GM23338 (cell line): ENCODE results near the gene CBFA2T3. TPM values are rescaled to one million over a fixed set of nuclear protein-coding genes. Genes with fewer than 3 reads are reported as not detected.

Source experiments
- ATAC-seq: fragments of 200-7000 bp; cut with Tn5 transposase; 3 replicates; pipeline ENCODE4 v1.9.1; 2020
- DNase-seq: peaks from one replicate; pipeline ENCODE4 v3.0.0-alpha.2; 2015; ENCODE audit warnings: low spot score
- H2AFZ ChIP-seq: fragments of 200-600 bp; sonication (generic); 2 replicates; pipeline ENCODE4 v1.8.0; 2016; ENCODE audit warnings: antibody characterized with exemption, mild to moderate bottlenecking, moderate library complexity
- H3F3A ChIP-seq: fragments of 200-600 bp; sonication (generic); replicated peaks from 2 replicates; pipeline ENCODE4 v1.8.0; 2017; ENCODE audit warnings: antibody characterized with exemption, mixed run types, low read depth
- H3K27ac ChIP-seq: fragments of 200-600 bp; sonication (generic); 2 replicates; pipeline ENCODE4 v1.6.1; 2016; ENCODE audit warnings: low read depth
- H3K27me3 ChIP-seq: fragments of 200-600 bp; sonication (generic); 2 replicates; pipeline ENCODE4 v1.8.0; 2016; ENCODE audit warnings: mild to moderate bottlenecking, mixed run types, moderate library complexity; ENCODE audit not compliant: insufficient read depth
- H3K36me3 ChIP-seq: fragments of 200-600 bp; sonication (generic); 2 replicates; pipeline ENCODE4 v1.8.0; 2016; ENCODE audit warnings: mild to moderate bottlenecking; ENCODE audit not compliant: insufficient read depth
- H3K4me1 ChIP-seq: fragments of 200-600 bp; sonication (generic); 2 replicates; pipeline ENCODE4 v1.8.0; 2016; ENCODE audit warnings: mild to moderate bottlenecking, moderate library complexity; ENCODE audit not compliant: insufficient read depth
- H3K4me2 ChIP-seq: fragments of 200-600 bp; sonication (generic); 2 replicates; pipeline ENCODE4 v1.7.1; 2017; ENCODE audit warnings: mixed run types
- H3K4me3 ChIP-seq: fragments of 200-600 bp; sonication (generic); 2 replicates; pipeline ENCODE4 v1.6.1; 2016; ENCODE audit warnings: mixed run types
- H3K79me2 ChIP-seq: fragments of 200-600 bp; sonication (generic); replicated peaks from 2 replicates; pipeline ENCODE4 v1.8.0; 2017; ENCODE audit warnings: mild to moderate bottlenecking; ENCODE audit not compliant: insufficient read depth
- H3K9me2 ChIP-seq: fragments of 200-600 bp; sonication (generic); 2 replicates; pipeline ENCODE4 v1.8.0; 2017; ENCODE audit not compliant: insufficient read depth
- H4K20me1 ChIP-seq: fragments of 200-600 bp; sonication (generic); replicated peaks from 2 replicates; pipeline ENCODE4 v1.8.0; 2017; ENCODE audit warnings: mild to moderate bottlenecking; ENCODE audit not compliant: insufficient read depth
- H3K27ac Mint-ChIP-seq: 2 replicates; pipeline ENCODE4 v1.8.0; 2020; ENCODE audit warnings: inconsistent platforms, mild to moderate bottlenecking, moderate library complexity, mixed read lengths
- H3K27me3 Mint-ChIP-seq: 3 replicates; pipeline ENCODE4 v1.8.0; 2022; ENCODE audit warnings: low read depth, mild to moderate bottlenecking, moderate library complexity, mixed read lengths, inconsistent platforms; ENCODE audit not compliant: insufficient read depth, poor library complexity
- H3K36me3 Mint-ChIP-seq: 3 replicates; pipeline ENCODE4 v1.8.0; 2021; ENCODE audit warnings: low read depth, mild to moderate bottlenecking, inconsistent platforms, moderate library complexity, mixed read lengths
- H3K4me1 Mint-ChIP-seq: 3 replicates; pipeline ENCODE4 v1.8.0; 2020; ENCODE audit warnings: mild to moderate bottlenecking, inconsistent platforms, mixed read lengths
- H3K4me3 Mint-ChIP-seq: 3 replicates; pipeline ENCODE4 v1.8.0; 2021; ENCODE audit warnings: moderate library complexity, mild to moderate bottlenecking, inconsistent platforms, mixed read lengths
- H3K9me3 Mint-ChIP-seq: 3 replicates; pipeline ENCODE4 v1.8.0; 2020; ENCODE audit warnings: moderate library complexity, mild to moderate bottlenecking, inconsistent platforms, mixed read lengths
- CREB1 ChIP-seq: fragments of 250-450 bp; sonication (Bioruptor Pico); IDR thresholded peaks from 2 replicates; pipeline ENCODE4 v1.5.0; 2020; ENCODE audit warnings: low read depth, mild to moderate bottlenecking, moderate library complexity
- EZH2 ChIP-seq: fragments of 200-600 bp; sonication (generic); IDR thresholded peaks from one replicate; pipeline ENCODE4 v1.8.0; 2017; ENCODE audit warnings: antibody characterized with exemption, mild to moderate bottlenecking, low read depth; ENCODE audit not compliant: unreplicated experiment
- EZH2phosphoT487 ChIP-seq: fragments of 200-600 bp; sonication (generic); IDR thresholded peaks from one replicate; pipeline ENCODE4 v1.8.1; 2018; ENCODE audit warnings: antibody characterized with exemption; ENCODE audit not compliant: unreplicated experiment
- JUNB ChIP-seq: IDR thresholded peaks from one replicate; pipeline ENCODE4 v1.6.1; 2016; ENCODE audit warnings: antibody characterized with exemption; ENCODE audit not compliant: unreplicated experiment
- NANOG ChIP-seq: IDR thresholded peaks from 2 replicates; pipeline ENCODE4 v1.6.1; 2016; ENCODE audit warnings: antibody characterized with exemption, borderline replicate concordance
- POLR2AphosphoS5 ChIP-seq: IDR thresholded peaks from 2 replicates; pipeline ENCODE4 v1.6.1; 2016; ENCODE audit warnings: antibody characterized with exemption, low read depth
- ZNF114 ChIP-seq: fragments of 250-450 bp; sonication (Bioruptor Pico); IDR thresholded peaks from 2 replicates; pipeline ENCODE4 v1.5.0; 2020; ENCODE audit warnings: mild to moderate bottlenecking, moderate library complexity
- ZNF331 ChIP-seq: fragments of 250-450 bp; sonication (Bioruptor Pico); IDR thresholded peaks from 2 replicates; pipeline ENCODE4 v1.5.0; 2020; ENCODE audit warnings: low read depth, mild to moderate bottlenecking, moderate library complexity
- polyA plus RNA-seq: library from polyadenylated mRNA; unstranded; fragments of >200 nt; fragmentation: Nextera tagmentation; extraction: Ambion mirVana; gene quantifications from 2 replicates; pipeline ENCODE4 v1.2.1, GENCODE V29; 2016
- total RNA-seq: library from RNA; depleted of rRNA; stranded (reverse); fragments of >200 nt; shearing (Covaris generic); gene quantifications from 2 replicates; pipeline ENCODE4 v1.2.3, GENCODE V29; 2014
- TF ChIP-seq, protein P1 (sequence below): IDR thresholded peaks from 2 replicates; pipeline ENCODE4 v1.6.1; 2016; ENCODE audit warnings: antibody characterized with exemption
- TF ChIP-seq, protein P2 (sequence below), 2 experiments: fragments of 200-600 bp in 1 of 2; sonication (generic) in 1 of 2; conservative IDR thresholded peaks; 2 replicates each; pipeline versions ENCODE4 v1.5.1 to v1.6.1; 2016 to 2017; ENCODE audit warnings: antibody characterized with exemption in 2 of 2, low read depth in 2 of 2, mild to moderate bottlenecking in 2 of 2, moderate library complexity in 1 of 2
- TF ChIP-seq, protein P3 (sequence below): fragments of 250-450 bp; sonication (Bioruptor Pico); IDR thresholded peaks from 2 replicates; pipeline ENCODE4 v1.5.0; 2020; ENCODE audit warnings: mild to moderate bottlenecking, moderate library complexity

Gene CBFA2T3
- total and polyA plus RNA-seq, 2 experiments from 2014 or later: 0.87 to 1.5 TPM

DNA sequence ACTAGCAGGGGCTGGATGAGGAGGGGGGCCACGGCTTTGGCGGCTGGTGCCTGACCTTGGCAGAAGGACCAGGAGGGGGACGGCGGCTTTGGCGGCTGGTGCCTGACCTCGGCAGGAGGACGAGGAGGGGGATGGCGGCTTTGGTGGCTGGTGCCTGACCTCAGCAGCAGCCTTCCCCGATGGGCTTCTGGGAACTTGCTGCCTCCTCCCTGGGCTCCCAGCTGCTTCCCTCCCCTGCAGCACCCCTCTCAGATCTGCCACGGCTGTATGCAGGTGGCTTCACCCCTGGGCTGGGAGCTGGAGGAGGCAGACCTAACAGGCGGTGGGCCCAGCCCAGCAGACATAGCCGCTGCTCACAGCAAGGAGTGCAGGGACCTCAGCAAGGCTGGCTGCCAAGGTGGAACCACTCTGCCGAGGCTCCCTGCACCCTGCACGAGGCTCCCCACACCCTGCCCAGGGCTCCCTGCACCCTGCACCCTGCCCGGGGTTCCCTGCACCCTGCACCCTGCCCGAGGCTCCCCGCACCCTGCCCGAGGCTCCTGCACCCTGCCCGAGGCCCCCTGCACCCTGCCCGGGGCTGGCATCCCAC, 38.4 kb upstream of the CBFA2T3 start (continued):
- TF ChIP-seq, protein P1, sequence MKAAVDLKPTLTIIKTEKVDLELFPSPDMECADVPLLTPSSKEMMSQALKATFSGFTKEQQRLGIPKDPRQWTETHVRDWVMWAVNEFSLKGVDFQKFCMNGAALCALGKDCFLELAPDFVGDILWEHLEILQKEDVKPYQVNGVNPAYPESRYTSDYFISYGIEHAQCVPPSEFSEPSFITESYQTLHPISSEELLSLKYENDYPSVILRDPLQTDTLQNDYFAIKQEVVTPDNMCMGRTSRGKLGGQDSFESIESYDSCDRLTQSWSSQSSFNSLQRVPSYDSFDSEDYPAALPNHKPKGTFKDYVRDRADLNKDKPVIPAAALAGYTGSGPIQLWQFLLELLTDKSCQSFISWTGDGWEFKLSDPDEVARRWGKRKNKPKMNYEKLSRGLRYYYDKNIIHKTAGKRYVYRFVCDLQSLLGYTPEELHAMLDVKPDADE: no peak
- TF ChIP-seq EZH2 (no peak), ZNF331 (CRISPR knock-in tag) (no peak), CREB1 (CRISPR knock-in tag) (no peak), NANOG (no peak), ZNF114 (CRISPR knock-in tag) (no peak), JUNB (no peak), POLR2AphosphoS5 (no peak)
- TF ChIP-seq, protein P2, sequence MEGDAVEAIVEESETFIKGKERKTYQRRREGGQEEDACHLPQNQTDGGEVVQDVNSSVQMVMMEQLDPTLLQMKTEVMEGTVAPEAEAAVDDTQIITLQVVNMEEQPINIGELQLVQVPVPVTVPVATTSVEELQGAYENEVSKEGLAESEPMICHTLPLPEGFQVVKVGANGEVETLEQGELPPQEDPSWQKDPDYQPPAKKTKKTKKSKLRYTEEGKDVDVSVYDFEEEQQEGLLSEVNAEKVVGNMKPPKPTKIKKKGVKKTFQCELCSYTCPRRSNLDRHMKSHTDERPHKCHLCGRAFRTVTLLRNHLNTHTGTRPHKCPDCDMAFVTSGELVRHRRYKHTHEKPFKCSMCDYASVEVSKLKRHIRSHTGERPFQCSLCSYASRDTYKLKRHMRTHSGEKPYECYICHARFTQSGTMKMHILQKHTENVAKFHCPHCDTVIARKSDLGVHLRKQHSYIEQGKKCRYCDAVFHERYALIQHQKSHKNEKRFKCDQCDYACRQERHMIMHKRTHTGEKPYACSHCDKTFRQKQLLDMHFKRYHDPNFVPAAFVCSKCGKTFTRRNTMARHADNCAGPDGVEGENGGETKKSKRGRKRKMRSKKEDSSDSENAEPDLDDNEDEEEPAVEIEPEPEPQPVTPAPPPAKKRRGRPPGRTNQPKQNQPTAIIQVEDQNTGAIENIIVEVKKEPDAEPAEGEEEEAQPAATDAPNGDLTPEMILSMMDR (conservative IDR thresholded peaks at IDR 0.05; ENCODE audit: low read depth in 2 of 2): no peak

DNA sequence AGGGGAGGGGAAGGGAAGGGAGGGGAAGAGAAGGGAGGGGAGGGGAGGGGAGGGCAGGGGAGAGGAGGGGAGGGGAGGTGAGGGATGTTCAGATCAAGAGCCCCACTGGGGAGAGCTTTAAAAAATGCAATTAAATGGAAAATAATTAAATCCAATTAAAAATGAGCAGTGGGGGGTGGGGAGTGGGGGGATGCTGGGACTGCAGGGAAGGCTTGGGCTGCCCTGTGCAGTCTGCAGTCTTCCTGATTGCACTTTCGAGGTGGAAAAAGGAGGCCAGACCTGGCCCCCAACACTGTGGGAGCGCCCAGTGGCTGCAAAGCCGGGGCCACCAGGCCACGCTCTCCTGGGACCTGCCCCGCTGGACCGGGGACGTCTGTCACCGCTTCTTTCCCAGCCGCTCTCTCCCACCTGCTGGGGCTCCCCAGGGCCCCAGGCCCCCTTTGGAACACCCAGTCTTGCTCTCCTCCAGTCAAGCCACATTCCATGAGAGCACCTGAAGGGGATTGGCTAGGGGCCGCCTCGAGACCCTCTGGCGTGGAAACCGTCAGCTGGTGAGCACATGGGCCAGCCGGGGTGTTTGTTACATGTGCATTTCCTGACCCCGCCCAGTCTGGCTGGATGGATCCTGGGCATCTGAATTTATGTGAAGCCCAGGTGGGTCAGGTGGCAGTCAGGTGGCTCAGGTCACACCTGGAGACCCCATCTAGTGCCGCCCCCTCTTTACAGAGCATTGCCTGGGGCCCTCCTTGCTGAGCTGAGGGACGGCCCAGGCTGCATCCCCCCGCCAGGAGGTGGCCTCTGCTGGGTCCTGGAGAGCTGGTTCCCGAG, 37.6 kb upstream of the CBFA2T3 start:
- no peaks in the 10 kb centered on the region for H3F3A ChIP-seq
- H3K4me3 ChIP-seq: no peak overlapping the region
- no peak overlapping the region for H2AFZ ChIP-seq
- no peaks in the 10 kb centered on the region for H3K36me3 ChIP-seq
- no peaks in the 10 kb centered on the region for H3K4me1 ChIP-seq
- no peaks in the 10 kb centered on the region for H3K27me3 ChIP-seq
- ATAC-seq (no peak; the same call in 1 of the 3 replicates), DNase-seq (no peak)
- Mint-ChIP-seq H3K27ac (no peak overlapping the region), H3K4me3 (no peak overlapping the region), H3K9me3 (peaks cover 10% of the 10 kb centered on the region), H3K27me3 (peaks cover 12% of the 10 kb centered on the region), H3K4me1 (peaks cover 8% of the 10 kb centered on the region), H3K36me3 (no peaks in the 10 kb centered on the region; the same call in 2 of the 3 replicates)
- H3K4me2 ChIP-seq: no peak overlapping the region
- H3K27ac ChIP-seq: no peak overlapping the region
- no peaks in the 10 kb centered on the region for H3K79me2 ChIP-seq
- no peaks in the 10 kb centered on the region for H4K20me1 ChIP-seq
- no peaks in the 10 kb centered on the region for H3K9me2 ChIP-seq
- TF ChIP-seq NANOG (no peak), ZNF114 (CRISPR knock-in tag) (no peak), EZH2phosphoT487 (no peak)
- TF ChIP-seq, protein P2 (conservative IDR thresholded peaks at IDR 0.05; ENCODE audit: low read depth in 2 of 2): no peak
- TF ChIP-seq, protein P3, sequence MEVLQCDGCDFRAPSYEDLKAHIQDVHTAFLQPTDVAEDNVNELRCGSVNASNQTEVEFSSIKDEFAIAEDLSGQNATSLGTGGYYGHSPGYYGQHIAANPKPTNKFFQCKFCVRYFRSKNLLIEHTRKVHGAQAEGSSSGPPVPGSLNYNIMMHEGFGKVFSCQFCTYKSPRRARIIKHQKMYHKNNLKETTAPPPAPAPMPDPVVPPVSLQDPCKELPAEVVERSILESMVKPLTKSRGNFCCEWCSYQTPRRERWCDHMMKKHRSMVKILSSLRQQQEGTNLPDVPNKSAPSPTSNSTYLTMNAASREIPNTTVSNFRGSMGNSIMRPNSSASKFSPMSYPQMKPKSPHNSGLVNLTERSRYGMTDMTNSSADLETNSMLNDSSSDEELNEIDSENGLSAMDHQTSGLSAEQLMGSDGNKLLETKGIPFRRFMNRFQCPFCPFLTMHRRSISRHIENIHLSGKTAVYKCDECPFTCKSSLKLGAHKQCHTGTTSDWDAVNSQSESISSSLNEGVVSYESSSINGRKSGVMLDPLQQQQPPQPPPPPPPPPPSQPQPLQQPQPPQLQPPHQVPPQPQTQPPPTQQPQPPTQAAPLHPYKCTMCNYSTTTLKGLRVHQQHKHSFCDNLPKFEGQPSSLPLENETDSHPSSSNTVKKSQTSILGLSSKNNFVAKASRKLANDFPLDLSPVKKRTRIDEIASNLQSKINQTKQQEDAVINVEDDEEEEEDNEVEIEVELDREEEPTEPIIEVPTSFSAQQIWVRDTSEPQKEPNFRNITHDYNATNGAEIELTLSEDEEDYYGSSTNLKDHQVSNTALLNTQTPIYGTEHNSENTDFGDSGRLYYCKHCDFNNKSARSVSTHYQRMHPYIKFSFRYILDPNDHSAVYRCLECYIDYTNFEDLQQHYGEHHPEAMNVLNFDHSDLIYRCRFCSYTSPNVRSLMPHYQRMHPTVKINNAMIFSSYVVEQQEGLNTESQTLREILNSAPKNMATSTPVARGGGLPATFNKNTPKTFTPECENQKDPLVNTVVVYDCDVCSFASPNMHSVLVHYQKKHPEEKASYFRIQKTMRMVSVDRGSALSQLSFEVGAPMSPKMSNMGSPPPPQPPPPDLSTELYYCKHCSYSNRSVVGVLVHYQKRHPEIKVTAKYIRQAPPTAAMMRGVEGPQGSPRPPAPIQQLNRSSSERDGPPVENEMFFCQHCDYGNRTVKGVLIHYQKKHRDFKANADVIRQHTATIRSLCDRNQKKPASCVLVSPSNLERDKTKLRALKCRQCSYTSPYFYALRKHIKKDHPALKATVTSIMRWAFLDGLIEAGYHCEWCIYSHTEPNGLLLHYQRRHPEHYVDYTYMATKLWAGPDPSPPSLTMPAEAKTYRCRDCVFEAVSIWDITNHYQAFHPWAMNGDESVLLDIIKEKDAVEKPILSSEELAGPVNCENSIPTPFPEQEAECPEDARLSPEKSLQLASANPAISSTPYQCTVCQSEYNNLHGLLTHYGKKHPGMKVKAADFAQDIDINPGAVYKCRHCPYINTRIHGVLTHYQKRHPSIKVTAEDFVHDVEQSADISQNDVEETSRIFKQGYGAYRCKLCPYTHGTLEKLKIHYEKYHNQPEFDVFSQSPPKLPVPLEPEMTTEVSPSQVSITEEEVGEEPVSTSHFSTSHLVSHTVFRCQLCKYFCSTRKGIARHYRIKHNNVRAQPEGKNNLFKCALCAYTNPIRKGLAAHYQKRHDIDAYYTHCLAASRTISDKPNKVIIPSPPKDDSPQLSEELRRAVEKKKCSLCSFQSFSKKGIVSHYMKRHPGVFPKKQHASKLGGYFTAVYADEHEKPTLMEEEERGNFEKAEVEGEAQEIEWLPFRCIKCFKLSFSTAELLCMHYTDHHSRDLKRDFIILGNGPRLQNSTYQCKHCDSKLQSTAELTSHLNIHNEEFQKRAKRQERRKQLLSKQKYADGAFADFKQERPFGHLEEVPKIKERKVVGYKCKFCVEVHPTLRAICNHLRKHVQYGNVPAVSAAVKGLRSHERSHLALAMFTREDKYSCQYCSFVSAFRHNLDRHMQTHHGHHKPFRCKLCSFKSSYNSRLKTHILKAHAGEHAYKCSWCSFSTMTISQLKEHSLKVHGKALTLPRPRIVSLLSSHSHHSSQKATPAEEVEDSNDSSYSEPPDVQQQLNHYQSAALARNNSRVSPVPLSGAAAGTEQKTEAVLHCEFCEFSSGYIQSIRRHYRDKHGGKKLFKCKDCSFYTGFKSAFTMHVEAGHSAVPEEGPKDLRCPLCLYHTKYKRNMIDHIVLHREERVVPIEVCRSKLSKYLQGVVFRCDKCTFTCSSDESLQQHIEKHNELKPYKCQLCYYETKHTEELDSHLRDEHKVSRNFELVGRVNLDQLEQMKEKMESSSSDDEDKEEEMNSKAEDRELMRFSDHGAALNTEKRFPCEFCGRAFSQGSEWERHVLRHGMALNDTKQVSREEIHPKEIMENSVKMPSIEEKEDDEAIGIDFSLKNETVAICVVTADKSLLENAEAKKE (CRISPR knock-in tag): no peak
